ENCODE measurements around the gene DAB1.

DNA sequence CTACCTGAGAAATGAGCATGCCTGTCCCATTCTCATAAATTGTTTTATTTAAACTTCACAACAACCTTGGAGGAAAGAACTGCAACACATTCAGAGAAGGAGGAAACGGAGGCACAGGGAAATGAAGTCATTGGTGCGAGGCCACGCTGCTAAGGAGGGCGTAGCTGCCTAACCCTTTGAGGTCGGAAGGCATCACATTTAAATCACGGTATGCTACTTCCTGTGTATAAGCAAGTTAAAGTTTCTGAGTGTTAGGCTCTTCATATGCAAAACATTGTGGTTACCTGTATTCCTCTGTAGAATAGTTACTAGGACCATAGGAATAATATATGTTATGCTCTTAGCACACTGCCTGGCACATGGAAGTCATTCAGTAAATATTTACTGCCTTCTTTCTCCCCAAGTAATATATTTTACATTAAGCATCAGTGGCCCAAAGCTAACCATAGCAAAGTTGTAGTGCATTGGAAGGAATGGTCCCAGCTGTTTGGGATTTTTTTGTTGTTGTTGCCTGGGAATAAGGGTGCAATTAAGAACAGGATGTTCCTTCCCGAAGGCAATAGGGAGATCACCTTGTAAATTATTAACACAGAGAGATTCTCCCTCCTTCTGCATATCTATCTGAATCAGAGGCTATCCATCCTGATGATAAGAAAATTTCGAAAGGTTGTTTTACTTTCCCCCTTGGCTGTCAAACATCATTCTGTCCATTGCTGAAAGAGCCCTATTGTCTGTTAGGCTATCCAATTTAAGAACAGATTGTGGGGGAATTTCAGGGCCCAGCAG lies 265.8 kb downstream of the DAB1 start:
- no peak for TF ChIP-seq SUZ12 (IDR thresholded peaks at IDR 0.05; ENCODE audit: extremely low read depth, insufficient read depth, insufficient read length)
- no peak for TF ChIP-seq YY1 (IDR thresholded peaks at IDR 0.05; ENCODE audit: insufficient read depth, insufficient read length)
